Glomerular visceral epithelial cell (primary cell): ENCODE measurements around the gene FAM240A.

ENCODE experiments used
- DNase-seq: peaks from one replicate; pipeline ENCODE4 v3.0.0-alpha.2; 2016; ENCODE audit errors: extremely low spot score

FAM240A gene

GRCh38 chr3:46626039-46626438 lies 13.7 kb downstream of the FAM240A start:
- DNase-seq = no peak

GRCh38 chr3:46627078-46627477 lies 14.8 kb downstream of the FAM240A start:
- no peak for DNase-seq

- no peak for DNase-seq
Measured at GRCh38 chr3:46628901-46629369, 16.6 kb downstream of the FAM240A start.

DNA sequence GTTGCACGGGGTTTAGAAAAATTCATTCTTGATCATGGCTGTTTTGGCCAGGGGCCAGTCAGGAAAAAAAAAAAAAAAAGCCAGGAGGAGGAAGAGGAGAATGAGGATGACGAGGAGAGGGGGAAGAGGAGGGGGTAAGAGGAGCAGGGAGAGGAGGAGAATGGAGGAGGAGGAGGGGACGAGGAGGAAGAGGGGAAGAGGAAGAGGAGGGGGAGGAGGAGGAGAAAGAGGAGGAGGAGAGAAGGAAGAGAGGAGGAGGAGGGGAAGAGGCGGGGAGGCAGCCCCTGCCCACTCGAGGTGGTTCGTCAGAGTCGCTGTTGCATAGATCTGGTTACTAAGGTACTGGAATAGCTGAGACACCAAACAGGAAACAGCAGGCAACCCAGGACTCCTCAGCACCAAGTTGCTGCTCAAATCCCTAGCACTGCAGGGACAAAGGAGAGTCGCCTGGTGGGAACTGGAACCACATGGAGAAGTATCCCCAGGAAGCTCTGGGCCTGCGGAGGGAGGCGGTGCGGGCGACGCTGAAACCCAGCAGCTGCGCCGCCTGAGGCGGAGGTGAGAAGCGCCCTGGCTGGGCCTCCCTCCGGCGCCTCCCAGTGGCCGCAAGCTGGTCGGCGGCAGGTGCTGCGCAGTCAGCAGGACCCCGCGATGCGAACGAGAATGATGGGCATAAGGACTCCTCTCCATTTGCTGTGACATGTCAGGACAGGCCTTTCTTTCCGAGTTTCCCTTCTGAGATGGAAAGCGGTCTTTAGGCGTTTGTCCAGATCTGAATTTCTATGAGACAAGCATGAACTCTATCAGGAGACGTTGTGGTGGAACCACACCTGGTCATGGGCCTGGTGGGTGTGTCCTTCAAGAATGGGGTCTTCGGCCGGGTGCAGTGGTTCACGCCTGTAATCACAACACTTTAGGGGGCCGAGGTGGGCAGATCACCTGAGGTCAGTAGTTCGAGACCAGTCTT lies 17.5 kb downstream of the FAM240A start:
- peak; percentile 57 for DNase-seq

DNA sequence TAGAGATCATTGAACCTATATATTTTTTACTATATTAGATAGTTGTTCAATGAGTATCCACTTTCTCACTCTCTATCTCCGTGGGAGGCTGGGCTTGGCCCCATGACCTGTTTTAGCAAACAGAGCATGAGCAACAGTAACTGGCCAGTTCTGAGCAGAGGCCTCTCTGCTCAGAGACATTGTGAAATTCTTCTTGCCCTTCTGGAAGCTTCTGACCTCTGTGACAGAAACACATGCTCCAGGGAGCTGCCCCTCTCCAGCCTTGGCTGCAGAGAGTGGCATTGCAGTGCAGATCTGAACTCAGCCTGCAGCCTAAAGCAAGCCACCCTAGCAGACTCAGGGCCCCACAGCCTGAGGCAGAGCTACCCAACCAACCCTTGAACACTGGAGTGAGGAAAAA lies 20.5 kb downstream of the FAM240A start:
- DNase-seq = no peak

DNA sequence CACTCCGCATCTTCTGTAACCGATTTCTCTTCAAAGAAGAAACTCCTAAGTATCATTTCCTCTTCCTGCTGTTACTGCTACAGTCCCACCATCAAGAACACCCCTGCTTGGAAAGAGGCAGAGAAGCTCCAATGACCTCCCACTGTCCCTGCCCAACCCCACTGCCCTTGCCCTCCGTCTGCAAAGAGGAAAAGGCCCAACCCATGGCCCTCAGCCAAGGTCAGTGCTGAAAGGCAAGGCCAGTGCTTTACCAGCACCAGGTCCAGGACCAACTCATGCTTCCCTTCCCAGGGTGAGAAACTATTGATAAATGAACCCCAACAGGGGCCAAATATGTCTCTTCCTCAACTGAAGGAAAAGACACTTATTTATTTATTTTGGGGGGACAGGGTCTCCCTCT lies 22.5 kb downstream of the FAM240A start:
- DNase-seq = no peak

DNA sequence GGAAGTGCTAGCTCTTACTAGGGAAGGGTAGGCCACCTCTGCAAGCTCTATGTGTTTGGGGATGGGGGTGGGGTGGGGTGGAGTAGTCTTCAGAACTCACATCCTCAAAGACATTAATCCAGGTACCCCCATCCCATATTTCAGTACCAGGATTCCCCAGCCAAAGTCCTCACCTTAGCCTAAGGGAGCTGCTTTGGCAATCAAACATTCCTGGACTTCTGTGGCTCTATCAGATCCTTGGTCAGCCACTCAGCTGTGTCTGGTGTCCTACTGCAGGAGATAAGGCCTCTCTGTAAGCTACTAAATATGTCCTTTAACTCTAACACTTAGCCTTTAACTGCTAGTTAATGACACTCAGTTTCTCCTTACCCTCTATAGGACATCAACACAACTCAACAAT lies 26.9 kb downstream of the FAM240A start:
- no peak for DNase-seq

DNA sequence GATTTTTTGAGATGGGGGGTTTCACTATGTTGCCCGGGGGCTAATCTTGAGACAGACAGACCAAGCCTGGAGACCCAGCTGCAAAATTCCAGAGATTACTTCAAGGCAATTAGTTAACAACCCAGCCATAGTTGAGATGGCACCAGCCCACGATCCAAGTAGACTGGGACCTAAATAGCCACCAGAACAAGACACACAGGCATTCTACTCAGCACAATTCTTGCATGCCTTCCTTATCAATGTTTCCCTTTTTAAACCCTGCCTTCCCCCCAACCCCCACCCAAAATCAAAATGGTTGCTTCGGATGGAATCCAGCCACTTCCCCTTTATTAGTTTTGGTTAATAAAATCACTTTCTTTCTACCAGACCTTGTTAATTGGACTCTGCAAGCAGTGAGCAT lies 28.6 kb downstream of the FAM240A start:
- no peak for DNase-seq

GRCh38 chr3:46642971-46643370 lies 30.6 kb downstream of the FAM240A start:
- no peak for DNase-seq

DNA sequence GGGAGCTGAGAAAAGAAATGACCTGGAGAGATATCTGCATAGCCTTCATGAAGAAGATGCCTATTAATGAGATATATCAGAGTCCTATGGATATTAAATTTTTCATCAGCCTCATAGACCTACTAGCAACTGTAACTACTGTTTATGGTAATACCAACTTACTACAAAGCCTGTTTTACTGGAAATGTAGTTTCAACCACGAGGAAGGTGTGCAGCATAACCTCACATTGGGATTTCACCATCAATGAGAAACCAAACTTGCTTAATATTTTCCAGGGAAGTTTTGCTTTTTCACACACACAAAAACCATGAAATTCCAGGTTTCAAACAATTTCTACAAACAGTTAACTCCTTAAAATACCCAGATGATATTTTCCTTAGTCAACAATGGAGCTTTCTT lies 31.4 kb downstream of the FAM240A start:
- no peak for DNase-seq

GRCh38 chr3:46646700-46647099 lies 34.4 kb downstream of the FAM240A start:
- DNase-seq = no peak

DNA sequence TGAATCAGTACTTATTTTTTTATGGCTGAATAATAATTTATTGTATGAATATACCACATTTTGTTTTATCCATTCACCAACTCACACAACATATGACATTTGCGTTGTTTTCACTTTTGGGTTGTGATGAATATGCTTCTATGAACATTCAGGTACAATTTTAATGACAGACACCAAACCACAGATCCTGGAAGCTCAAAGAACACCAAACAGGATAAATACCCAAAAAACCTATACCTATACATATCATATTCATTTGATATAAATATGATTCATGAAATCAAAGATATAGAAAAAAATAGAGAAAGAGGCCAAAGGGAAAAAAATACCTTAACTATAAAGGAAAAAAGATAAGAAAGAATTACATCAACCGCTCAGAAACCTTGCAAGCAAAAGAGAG lies 35.8 kb downstream of the FAM240A start:
- no peak for DNase-seq

GRCh38 chr3:46649436-46649835 lies 37.1 kb downstream of the FAM240A start:
- peak; percentile 12 for DNase-seq

- no peak for DNase-seq
Measured at GRCh38 chr3:46651084-46651483, 38.8 kb downstream of the FAM240A start.

DNA sequence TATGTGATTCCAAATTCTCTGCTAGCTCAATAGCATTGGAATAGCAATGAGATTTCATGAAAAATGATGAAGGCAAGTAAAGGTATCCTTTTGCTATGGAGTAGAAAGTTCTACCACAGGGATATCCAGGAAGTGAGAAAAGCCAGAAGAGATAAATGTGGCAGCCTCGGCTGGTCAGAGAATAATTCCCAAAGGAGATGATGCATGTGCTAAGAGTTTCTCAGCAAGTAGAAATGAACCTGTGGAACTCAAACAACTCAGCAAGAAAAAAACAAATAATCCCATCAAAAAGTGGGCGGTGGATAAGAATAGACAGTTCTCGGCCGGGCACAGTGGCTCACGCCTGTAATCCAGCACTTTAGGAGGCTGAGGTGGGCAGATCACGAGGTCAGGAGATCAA lies 42.9 kb downstream of the FAM240A start:
- no peak for DNase-seq

DNA sequence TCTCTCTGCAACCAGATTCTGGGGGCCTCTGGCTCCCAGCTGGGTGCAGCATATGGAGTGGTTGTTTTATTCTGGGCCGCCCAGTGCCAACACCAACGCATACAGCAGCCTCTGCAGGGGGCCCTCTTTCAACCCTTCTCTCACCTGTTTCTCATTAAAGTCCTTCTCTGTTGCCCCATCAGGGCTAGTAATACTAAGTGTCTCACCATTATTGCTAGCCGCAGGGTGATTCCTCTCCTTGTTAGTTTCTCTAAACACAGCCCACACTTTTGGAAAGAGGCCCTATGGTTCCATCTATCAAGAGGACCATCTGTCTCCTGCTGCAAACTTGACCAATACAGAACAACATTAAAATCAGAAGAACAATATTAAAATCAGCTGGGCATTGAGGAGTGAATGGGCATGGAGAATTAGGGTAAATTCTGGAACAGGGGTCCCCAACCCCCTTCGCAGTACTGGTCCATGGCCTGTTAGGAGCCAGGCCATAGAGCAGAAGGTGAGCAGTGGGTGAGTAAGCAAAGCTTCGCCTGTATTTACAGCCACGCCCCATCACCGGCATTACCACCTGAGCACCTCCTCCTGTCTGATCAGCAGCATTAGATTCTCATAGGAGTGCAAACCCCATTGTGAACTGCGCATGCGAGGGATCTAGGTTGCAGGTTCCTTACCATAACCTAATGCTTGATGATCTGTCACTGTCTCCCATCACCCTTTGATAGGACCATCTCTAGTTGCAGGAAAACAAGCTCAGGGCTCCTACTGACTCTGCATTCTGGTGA lies 44.6 kb downstream of the FAM240A start:
- no peak for DNase-seq

GRCh38 chr3:46659285-46659684 lies 47.0 kb downstream of the FAM240A start:
- DNase-seq = no peak

- no peak for DNase-seq
Measured at GRCh38 chr3:46660003-46660402, 47.7 kb downstream of the FAM240A start.

- DNase-seq = no peak
Measured at GRCh38 chr3:46660543-46661523, 48.5 kb downstream of the FAM240A start.

- no peak for DNase-seq
Measured at GRCh38 chr3:46661776-46662766, 49.7 kb downstream of the FAM240A start.
